Adrenal gland (tissue), 5 donors: ENCODE results near the gene PGM1.

Source experiments
- POLR2A ChIP-seq, 2 donors: fragments of 450-650 bp; IDR thresholded peaks; one replicate each; pipeline ENCODE4 v1.6.1; 2017; ENCODE audit warnings: antibody characterized with exemption in 2 of 2, mild to moderate bottlenecking in 2 of 2, moderate library complexity in 1 of 2
- TF ChIP-seq, protein P1 (sequence below), 6 experiments: fragments of 450-650 bp in 4 of 6; fragments of 200-600 bp in 2 of 6; sonication (generic) in 1 of 6; IDR thresholded peaks; 1 replicate in 5 of 6; 2 replicates in 1 of 6; pipeline versions ENCODE4 v1.5.1 to v1.8.0; 2016 to 2021; ENCODE audit warnings: antibody characterized with exemption in 6 of 6, mild to moderate bottlenecking in 2 of 6, moderate library complexity in 1 of 6
- donor health status: DM: no; HTN: no; CAD: no.

DNA sequence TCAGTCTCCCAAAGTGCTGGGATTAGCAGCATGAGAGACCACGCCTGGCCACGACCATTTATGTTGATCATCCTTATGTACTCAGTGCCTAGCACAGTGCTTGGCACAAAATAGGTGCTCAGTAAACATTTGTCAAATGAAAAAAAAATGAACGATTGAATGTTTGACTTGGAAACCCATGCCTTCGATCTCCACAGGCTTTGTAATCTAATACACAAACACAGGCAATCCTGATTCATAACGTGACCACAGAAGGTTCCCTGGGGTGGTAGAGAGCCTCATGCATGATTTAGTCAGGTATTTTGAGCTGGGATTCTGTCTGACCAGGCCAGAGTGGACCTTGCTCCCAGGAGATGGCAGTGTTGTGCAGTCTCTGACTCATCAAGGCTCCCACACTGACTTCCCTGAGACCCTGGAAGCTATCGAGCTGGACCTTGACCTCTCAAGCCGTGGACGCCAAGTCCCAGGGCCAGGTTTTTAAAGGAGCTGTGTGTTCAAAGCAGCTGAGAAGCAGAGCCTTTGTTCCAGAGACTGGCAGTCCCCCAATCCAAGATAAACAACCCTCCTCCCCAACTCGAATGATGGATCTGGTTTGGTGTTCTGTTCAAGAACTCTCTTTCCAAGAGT, 81.1 kb downstream of the PGM1 start:
- TF ChIP-seq, protein P1, sequence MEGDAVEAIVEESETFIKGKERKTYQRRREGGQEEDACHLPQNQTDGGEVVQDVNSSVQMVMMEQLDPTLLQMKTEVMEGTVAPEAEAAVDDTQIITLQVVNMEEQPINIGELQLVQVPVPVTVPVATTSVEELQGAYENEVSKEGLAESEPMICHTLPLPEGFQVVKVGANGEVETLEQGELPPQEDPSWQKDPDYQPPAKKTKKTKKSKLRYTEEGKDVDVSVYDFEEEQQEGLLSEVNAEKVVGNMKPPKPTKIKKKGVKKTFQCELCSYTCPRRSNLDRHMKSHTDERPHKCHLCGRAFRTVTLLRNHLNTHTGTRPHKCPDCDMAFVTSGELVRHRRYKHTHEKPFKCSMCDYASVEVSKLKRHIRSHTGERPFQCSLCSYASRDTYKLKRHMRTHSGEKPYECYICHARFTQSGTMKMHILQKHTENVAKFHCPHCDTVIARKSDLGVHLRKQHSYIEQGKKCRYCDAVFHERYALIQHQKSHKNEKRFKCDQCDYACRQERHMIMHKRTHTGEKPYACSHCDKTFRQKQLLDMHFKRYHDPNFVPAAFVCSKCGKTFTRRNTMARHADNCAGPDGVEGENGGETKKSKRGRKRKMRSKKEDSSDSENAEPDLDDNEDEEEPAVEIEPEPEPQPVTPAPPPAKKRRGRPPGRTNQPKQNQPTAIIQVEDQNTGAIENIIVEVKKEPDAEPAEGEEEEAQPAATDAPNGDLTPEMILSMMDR (IDR thresholded peaks at IDR 0.05) = peak; percentile 36 to 71 (median 64)
- no peak for TF ChIP-seq POLR2A (IDR thresholded peaks at IDR 0.05)
